Activated CD8-positive, alpha-beta T cell treated with anti-CD3 and anti-CD28 coated beads for 36 hours (primary cell): ENCODE data around the gene PRKCB. TPM values are rescaled to one million over a fixed set of nuclear protein-coding genes. Genes with fewer than 3 reads are reported as not detected.

ENCODE experiments used
- ATAC-seq: fragments of 200-7000 bp; cut with Tn5 transposase; one replicate; pipeline ENCODE4 v1.10.0; 2021; ENCODE audit warnings: mild to moderate bottlenecking, moderate library complexity
- CTCF ChIA-PET: fragments of 350-600 bp; sonication (Branson Sonifier 250); formaldehyde crosslinking; loops from one replicate; lab custom pipeline; 2021; ENCODE audit warnings: antibody characterized with exemption; lab: Charles Lee
- POLR2A ChIA-PET: fragments of 350-600 bp; sonication (Branson Sonifier 250); formaldehyde crosslinking; loops from one replicate; lab custom pipeline; 2021; ENCODE audit warnings: antibody characterized with exemption; lab: Charles Lee
- DNase-seq: peaks from one replicate; pipeline ENCODE4 v3.0.0-alpha.2; 2020
- H3K27ac Mint-ChIP-seq: one replicate; pipeline ENCODE4 v1.8.0; 2021; ENCODE audit warnings: mild to moderate bottlenecking, mixed read lengths
- H3K27me3 Mint-ChIP-seq: one replicate; pipeline ENCODE4 v1.8.0; 2021; ENCODE audit warnings: mixed read lengths
- H3K36me3 Mint-ChIP-seq: one replicate; pipeline ENCODE4 v1.8.0; 2021; ENCODE audit warnings: low read depth, mixed read lengths
- H3K4me1 Mint-ChIP-seq: one replicate; pipeline ENCODE4 v1.8.0; 2021; ENCODE audit warnings: low read depth, mixed read lengths
- H3K4me3 Mint-ChIP-seq: one replicate; pipeline ENCODE4 v1.8.0; 2021; ENCODE audit warnings: mild to moderate bottlenecking, moderate library complexity, mixed read lengths
- H3K9me3 Mint-ChIP-seq: one replicate; pipeline ENCODE4 v1.8.0; 2021; ENCODE audit warnings: mixed read lengths
- CTCF ChIP-seq: fragments of 200-600 bp; IDR thresholded peaks from one replicate; pipeline ENCODE4 v1.8.0; 2022; ENCODE audit warnings: antibody characterized with exemption, mild to moderate bottlenecking
- intact Hi-C: fragments of 100-400 bp; cut with micrococcal nuclease; formaldehyde crosslinking; loops from one replicate; pipeline ENCODE4 v1.10.0; 2022
- total RNA-seq, 2 experiments: library from RNA; stranded (reverse); gene quantifications; one replicate each; pipeline ENCODE4 v1.2.3, GENCODE V29; 2021

PRKCB gene
- total RNA-seq, 2 experiments from 2014 or later = 101 to 105 TPM

GRCh38 chr16:24088767-24089166 is 253.0 kb downstream of the PRKCB start:
- peaks cover 14% of the 10 kb centered on the region for H3K4me1 Mint-ChIP-seq
- H3K36me3 Mint-ChIP-seq = peaks cover 54% of the 10 kb centered on the region
- no peak overlapping the region for H3K4me3 Mint-ChIP-seq
- ATAC-seq (no peak), DNase-seq (no peak)
- ChIA-PET POLR2A (no interaction called here), CTCF (interaction anchor here (0.8 to 1.1 kb wide), 3 partner anchors 18 to 229 kb away, joined by 3 to 5 read pairs (median 4); no protein-coding TSS in a partner anchor)
- no peak for TF ChIP-seq CTCF
- no peak overlapping the region for H3K27ac Mint-ChIP-seq
- no peaks in the 10 kb centered on the region for H3K27me3 Mint-ChIP-seq
- H3K9me3 Mint-ChIP-seq = peaks cover 25% of the 10 kb centered on the region
- intact Hi-C loops = no loop called here

- Mint-ChIP-seq H3K27me3 (no peaks in the 10 kb centered on the region), H3K4me1 (peaks cover 14% of the 10 kb centered on the region), H3K36me3 (peaks cover 72% of the 10 kb centered on the region), H3K27ac (no peak overlapping the region), H3K9me3 (peaks cover 25% of the 10 kb centered on the region), H3K4me3 (no peak overlapping the region)
- ATAC-seq (no peak), DNase-seq (no peak)
- ChIA-PET POLR2A (no interaction called here), CTCF (interaction anchor here (0.7 kb wide), 1 partner anchor 287 kb away, joined by 3 read pairs; no protein-coding TSS in a partner anchor)
- TF ChIP-seq CTCF = no peak
- intact Hi-C loops = no loop called here
Measured at GRCh38 chr16:24091125-24091524, 255.3 kb downstream of the PRKCB start.

GRCh38 chr16:24093049-24093448 is 257.3 kb downstream of the PRKCB start:
- DNase-seq (peak; percentile 9), ATAC-seq (peak; percentile 66)
- POLR2A ChIA-PET = no interaction called here
- no peaks in the 10 kb centered on the region for H3K27me3 Mint-ChIP-seq
- CTCF ChIA-PET = interaction anchor here (1.2 kb wide), 1 partner anchor 57 kb away, joined by 4 read pairs; no protein-coding TSS in a partner anchor
- H3K4me3 Mint-ChIP-seq = no peak overlapping the region
- peak overlapping the region; percentile 54 for H3K27ac Mint-ChIP-seq
- H3K9me3 Mint-ChIP-seq = peaks cover 25% of the 10 kb centered on the region
- peaks cover 14% of the 10 kb centered on the region for H3K4me1 Mint-ChIP-seq
- no peak for TF ChIP-seq CTCF
- H3K36me3 Mint-ChIP-seq = peaks cover 76% of the 10 kb centered on the region
- intact Hi-C loops = no loop called here

- intact Hi-C loops = no loop called here
- CTCF ChIA-PET = interaction anchor here (1.1 kb wide), 1 partner anchor 24 kb away, joined by 3 read pairs; no protein-coding TSS in a partner anchor
Measured at GRCh38 chr16:24094660-24095059, 258.9 kb downstream of the PRKCB start.

More at GRCh38 chr16:24094660-24095059, 258.9 kb downstream of the PRKCB start:
- Mint-ChIP-seq H3K9me3 (peaks cover 19% of the 10 kb centered on the region), H3K4me1 (peaks cover 16% of the 10 kb centered on the region), H3K27me3 (no peaks in the 10 kb centered on the region), H3K4me3 (no peak overlapping the region), H3K36me3 (peaks cover 72% of the 10 kb centered on the region), H3K27ac (peak overlapping the region; percentile 21)
- ATAC-seq (no peak), DNase-seq (no peak)
- TF ChIP-seq CTCF = no peak
- POLR2A ChIA-PET = no interaction called here
